Stimulated activated CD4-positive, alpha-beta T cell treated with anti-CD3 and anti-CD28 coated beads, Interleukin-15, amount 100 ng/mL, for 1 hour (primary cell): ENCODE results near the gene MBD3L1.

Source experiments
- DNase-seq, 2 donors: peaks; one replicate each; pipeline ENCODE4 v3.0.0-alpha.2; 2020; ENCODE audit warnings: low read depth in 1 of 2, low spot score in 1 of 2

MBD3L1 gene

GRCh38 chr19:8880868-8881488 lies 48.8 kb downstream of the MBD3L1 start:
- DNase-seq, result no peak

- DNase-seq, result no peak
Measured at GRCh38 chr19:8881512-8881911, 49.3 kb downstream of the MBD3L1 start.

GRCh38 chr19:8884416-8884815 lies 52.2 kb downstream of the MBD3L1 start:
- no peak for DNase-seq

- no peak for DNase-seq
Measured at GRCh38 chr19:8887364-8887763, 55.2 kb downstream of the MBD3L1 start.

GRCh38 chr19:8890260-8890659 lies 58.1 kb downstream of the MBD3L1 start:
- DNase-seq, result no peak
